DOHH2 (cell line): ENCODE measurements around the gene ADD3.

Source experiments
- EZH2phosphoT487 ChIP-seq: fragments of 200-600 bp; sonication (generic); IDR thresholded peaks from 2 replicates; pipeline ENCODE4 v1.6.1; 2017; ENCODE audit warnings: borderline replicate concordance, mild to moderate bottlenecking, antibody characterized with exemption, low read length, moderate library complexity, mixed read lengths
- TF ChIP-seq, protein P1 (sequence below): fragments of 200-600 bp; sonication (generic); IDR thresholded peaks from one replicate; pipeline ENCODE4 v1.5.1; 2014; ENCODE audit warnings: antibody characterized with exemption, mild to moderate bottlenecking, low read depth, low read length; ENCODE audit not compliant: poor library complexity, severe bottlenecking

DNA sequence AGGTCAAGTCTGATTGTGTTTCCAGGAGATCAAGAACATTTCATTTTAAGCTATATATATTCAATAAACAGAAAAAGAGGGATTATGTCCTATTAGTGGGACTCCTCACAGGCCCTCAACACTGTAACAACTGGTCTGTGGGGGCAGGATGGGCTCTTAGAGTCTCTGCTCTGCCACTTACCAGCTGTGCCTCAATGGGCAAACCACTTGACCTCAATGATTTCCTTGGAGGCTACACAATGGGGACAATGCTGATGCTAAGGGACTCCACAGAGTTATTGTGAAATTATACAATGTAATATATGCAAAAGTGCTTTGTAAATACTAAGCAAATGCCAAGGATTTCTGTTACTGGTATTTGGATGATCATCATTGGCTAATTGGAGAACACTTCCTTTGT is 166.4 kb downstream of the ADD3 start:
- TF ChIP-seq, protein P1, sequence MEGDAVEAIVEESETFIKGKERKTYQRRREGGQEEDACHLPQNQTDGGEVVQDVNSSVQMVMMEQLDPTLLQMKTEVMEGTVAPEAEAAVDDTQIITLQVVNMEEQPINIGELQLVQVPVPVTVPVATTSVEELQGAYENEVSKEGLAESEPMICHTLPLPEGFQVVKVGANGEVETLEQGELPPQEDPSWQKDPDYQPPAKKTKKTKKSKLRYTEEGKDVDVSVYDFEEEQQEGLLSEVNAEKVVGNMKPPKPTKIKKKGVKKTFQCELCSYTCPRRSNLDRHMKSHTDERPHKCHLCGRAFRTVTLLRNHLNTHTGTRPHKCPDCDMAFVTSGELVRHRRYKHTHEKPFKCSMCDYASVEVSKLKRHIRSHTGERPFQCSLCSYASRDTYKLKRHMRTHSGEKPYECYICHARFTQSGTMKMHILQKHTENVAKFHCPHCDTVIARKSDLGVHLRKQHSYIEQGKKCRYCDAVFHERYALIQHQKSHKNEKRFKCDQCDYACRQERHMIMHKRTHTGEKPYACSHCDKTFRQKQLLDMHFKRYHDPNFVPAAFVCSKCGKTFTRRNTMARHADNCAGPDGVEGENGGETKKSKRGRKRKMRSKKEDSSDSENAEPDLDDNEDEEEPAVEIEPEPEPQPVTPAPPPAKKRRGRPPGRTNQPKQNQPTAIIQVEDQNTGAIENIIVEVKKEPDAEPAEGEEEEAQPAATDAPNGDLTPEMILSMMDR = no peak
- no peak for TF ChIP-seq EZH2phosphoT487
